Measurements from ENCODE around the gene ADAM12. TPM values are rescaled to one million over a fixed set of nuclear protein-coding genes. Genes with fewer than 3 reads are reported as not detected.

ADAM12 gene
- polyA plus RNA-seq, 1 donor from 2014 or later = 0.09 TPM

DNA sequence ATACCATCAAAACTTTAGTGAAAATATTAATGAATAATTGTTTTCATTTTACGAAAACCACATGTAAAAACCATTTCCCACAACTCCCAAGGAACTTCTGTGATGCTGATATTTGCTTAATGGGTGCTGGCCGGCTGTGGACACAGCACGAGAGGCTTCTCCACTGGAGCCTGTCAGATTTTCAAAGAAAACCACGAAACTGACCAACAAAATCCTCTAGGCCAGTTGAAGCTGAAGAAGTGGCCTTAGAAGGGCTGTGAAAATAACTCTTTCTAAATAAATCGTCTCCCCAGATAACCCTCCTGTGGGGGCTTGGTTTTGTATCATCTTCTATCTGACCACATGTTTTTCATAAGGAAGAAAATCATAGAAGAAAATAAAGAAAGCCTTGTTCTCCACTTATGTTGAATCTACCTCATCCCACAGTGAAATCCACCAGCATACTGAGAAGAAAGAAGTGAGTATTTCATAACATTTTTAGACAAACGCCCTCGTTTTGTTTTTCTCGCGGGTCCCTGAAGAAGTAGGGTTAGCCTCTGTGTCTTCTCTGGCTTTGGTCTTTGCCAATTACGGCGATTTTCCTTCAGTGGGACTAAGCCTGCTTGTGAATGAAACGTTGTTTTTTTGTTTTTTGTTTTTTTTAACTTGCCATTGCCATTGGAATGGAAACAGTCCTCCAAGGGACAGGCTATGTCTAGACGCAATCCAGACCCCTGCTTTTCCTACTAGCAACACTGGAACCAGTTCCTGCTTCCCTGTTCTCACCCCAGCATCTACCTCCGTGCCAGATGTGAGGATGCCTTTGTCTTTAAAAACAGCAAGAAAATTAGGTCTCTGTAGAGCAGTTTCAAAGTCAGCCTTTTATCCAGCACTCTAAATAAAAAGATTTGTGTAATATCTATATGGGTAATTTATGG is 123.9 kb downstream of the ADAM12 start:
- Histone ChIP-seq H3K9ac (ENCODE audit: low read length) (no peak overlapping the region), H3K79me2 (replicated peaks; ENCODE audit: insufficient read depth, low read length) (no peaks in the 10 kb centered on the region), H3K9me2 (ENCODE audit: insufficient read depth, low read length) (no peaks in the 10 kb centered on the region), H3K36me3 (ENCODE audit: insufficient read depth, low read length) (no peaks in the 10 kb centered on the region), H4K20me1 (ENCODE audit: insufficient read depth) (no peaks in the 10 kb centered on the region), H2AFZ (ENCODE audit: low read depth, low read length) (no peak overlapping the region), H3K27ac (ENCODE audit: low read length) (no peak overlapping the region), H3K4me3 (ENCODE audit: low read length) (no peak overlapping the region), H3K4me2 (ENCODE audit: low read length) (no peak overlapping the region), H3K27me3 (ENCODE audit: insufficient read depth, low read depth, low read length) (no peaks in the 10 kb centered on the region), H3K9me3 (ENCODE audit: low read length) (no peaks in the 10 kb centered on the region), H3F3A (ENCODE audit: insufficient read depth, low read length, poor library complexity, severe bottlenecking) (no peaks in the 10 kb centered on the region)
- TF ChIP-seq, protein P1, sequence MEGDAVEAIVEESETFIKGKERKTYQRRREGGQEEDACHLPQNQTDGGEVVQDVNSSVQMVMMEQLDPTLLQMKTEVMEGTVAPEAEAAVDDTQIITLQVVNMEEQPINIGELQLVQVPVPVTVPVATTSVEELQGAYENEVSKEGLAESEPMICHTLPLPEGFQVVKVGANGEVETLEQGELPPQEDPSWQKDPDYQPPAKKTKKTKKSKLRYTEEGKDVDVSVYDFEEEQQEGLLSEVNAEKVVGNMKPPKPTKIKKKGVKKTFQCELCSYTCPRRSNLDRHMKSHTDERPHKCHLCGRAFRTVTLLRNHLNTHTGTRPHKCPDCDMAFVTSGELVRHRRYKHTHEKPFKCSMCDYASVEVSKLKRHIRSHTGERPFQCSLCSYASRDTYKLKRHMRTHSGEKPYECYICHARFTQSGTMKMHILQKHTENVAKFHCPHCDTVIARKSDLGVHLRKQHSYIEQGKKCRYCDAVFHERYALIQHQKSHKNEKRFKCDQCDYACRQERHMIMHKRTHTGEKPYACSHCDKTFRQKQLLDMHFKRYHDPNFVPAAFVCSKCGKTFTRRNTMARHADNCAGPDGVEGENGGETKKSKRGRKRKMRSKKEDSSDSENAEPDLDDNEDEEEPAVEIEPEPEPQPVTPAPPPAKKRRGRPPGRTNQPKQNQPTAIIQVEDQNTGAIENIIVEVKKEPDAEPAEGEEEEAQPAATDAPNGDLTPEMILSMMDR (IDR thresholded peaks at IDR 0.05; ENCODE audit: poor library complexity, severe bottlenecking) = no peak
- no peak for TF ChIP-seq POLR2AphosphoS5 (IDR thresholded peaks at IDR 0.05)
- no peak for TF ChIP-seq MXI1 (conservative IDR thresholded peaks at IDR 0.05; ENCODE audit: poor library complexity, severe bottlenecking)
- TF ChIP-seq RAD21 (conservative IDR thresholded peaks at IDR 0.05) = no peak
- TF ChIP-seq SMC3 (conservative IDR thresholded peaks at IDR 0.05; ENCODE audit: poor library complexity) = no peak
- TF ChIP-seq TAF1 (IDR thresholded peaks at IDR 0.05; ENCODE audit: low read depth) = no peak
- no peak for TF ChIP-seq EP300 (conservative IDR thresholded peaks at IDR 0.05; ENCODE audit: poor library complexity, severe bottlenecking)

DNA sequence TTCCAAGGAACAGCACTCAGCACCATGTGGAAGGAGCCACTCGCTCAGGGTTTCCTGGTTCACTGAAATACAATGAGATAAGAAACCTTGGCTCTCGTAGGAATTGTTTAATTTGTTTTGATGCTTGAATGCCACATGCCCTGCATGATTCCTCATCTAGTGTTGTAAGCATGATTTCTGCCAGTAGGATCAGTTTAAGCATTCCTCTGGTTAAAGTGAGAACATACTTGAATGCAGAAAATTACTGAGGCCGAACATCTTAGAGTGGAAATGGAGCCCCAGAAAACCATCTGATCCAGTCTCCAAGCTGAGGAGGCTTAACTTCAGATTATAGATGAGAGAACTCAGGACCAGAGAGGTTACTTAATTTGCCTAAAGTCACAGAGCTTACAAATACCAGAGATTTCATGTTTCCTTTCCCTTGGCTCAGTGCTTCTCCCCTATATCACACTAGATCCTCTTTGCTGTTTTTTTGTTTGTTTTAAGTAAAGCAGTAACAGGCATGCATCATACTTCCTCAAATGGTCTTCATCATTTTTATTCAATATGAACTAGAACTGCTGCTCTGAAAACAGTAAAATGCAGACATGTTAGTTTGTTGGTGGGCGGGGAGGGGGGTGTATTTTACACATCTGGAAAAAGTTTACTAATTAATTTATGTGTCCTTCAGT is 125.1 kb downstream of the ADAM12 start:
- TF ChIP-seq RAD21 (conservative IDR thresholded peaks at IDR 0.05) (no peak), SMC3 (conservative IDR thresholded peaks at IDR 0.05; ENCODE audit: poor library complexity) (no peak), POLR2AphosphoS5 (IDR thresholded peaks at IDR 0.05) (no peak), EZH2 (IDR thresholded peaks at IDR 0.05; ENCODE audit: borderline replicate concordance, insufficient read depth, low read length, poor library complexity, severe bottlenecking) (no peak), MXI1 (conservative IDR thresholded peaks at IDR 0.05; ENCODE audit: poor library complexity, severe bottlenecking) (no peak)
- TF ChIP-seq, protein P2, sequence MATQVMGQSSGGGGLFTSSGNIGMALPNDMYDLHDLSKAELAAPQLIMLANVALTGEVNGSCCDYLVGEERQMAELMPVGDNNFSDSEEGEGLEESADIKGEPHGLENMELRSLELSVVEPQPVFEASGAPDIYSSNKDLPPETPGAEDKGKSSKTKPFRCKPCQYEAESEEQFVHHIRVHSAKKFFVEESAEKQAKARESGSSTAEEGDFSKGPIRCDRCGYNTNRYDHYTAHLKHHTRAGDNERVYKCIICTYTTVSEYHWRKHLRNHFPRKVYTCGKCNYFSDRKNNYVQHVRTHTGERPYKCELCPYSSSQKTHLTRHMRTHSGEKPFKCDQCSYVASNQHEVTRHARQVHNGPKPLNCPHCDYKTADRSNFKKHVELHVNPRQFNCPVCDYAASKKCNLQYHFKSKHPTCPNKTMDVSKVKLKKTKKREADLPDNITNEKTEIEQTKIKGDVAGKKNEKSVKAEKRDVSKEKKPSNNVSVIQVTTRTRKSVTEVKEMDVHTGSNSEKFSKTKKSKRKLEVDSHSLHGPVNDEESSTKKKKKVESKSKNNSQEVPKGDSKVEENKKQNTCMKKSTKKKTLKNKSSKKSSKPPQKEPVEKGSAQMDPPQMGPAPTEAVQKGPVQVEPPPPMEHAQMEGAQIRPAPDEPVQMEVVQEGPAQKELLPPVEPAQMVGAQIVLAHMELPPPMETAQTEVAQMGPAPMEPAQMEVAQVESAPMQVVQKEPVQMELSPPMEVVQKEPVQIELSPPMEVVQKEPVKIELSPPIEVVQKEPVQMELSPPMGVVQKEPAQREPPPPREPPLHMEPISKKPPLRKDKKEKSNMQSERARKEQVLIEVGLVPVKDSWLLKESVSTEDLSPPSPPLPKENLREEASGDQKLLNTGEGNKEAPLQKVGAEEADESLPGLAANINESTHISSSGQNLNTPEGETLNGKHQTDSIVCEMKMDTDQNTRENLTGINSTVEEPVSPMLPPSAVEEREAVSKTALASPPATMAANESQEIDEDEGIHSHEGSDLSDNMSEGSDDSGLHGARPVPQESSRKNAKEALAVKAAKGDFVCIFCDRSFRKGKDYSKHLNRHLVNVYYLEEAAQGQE (IDR thresholded peaks at IDR 0.05; ENCODE audit: borderline replicate concordance) = no peak
- TF ChIP-seq, protein P1 (IDR thresholded peaks at IDR 0.05; ENCODE audit: poor library complexity, severe bottlenecking) = no peak
- Histone ChIP-seq H3K27me3 (ENCODE audit: insufficient read depth, low read depth, low read length) (no peaks in the 10 kb centered on the region), H3K79me2 (replicated peaks; ENCODE audit: insufficient read depth, low read length) (no peaks in the 10 kb centered on the region), H3F3A (ENCODE audit: insufficient read depth, low read length, poor library complexity, severe bottlenecking) (no peaks in the 10 kb centered on the region), H3K9ac (ENCODE audit: low read length) (no peak overlapping the region), H3K9me2 (ENCODE audit: insufficient read depth, low read length) (no peaks in the 10 kb centered on the region), H3K4me3 (ENCODE audit: low read length) (no peak overlapping the region), H3K36me3 (ENCODE audit: insufficient read depth, low read length) (no peaks in the 10 kb centered on the region), H2AFZ (ENCODE audit: low read depth, low read length) (no peak overlapping the region), H3K27ac (ENCODE audit: low read length) (no peak overlapping the region), H3K4me2 (ENCODE audit: low read length) (no peak overlapping the region), H3K9me3 (ENCODE audit: low read length) (no peaks in the 10 kb centered on the region), H4K20me1 (ENCODE audit: insufficient read depth) (no peaks in the 10 kb centered on the region)
